ENCODE measurements around the gene POLR2E. TPM values are rescaled to one million over a fixed set of nuclear protein-coding genes. Genes with fewer than 3 reads are reported as not detected.
A peak's percentile ranks its signal among the peaks of the same experiment; 100 is the strongest.

The POLR2E gene
- total and polyA plus RNA-seq, 2 of the 13 experiments (the other 11 are each of a cell fraction or from before 2014, with no cell fraction given) = 140 to 272 TPM

- TF ChIP-seq STAT6 (CRISPR knock-in tag; IDR thresholded peaks at IDR 0.05; ENCODE audit: borderline replicate concordance) (no peak), ZNF264 (CRISPR knock-in tag; IDR thresholded peaks at IDR 0.05) (no peak), ATF7-NPFF (CRISPR knock-in tag; IDR thresholded peaks at IDR 0.05; ENCODE audit: low read depth) (peak; percentile 58; the same call in 1 of the 2 replicates), FOXO1 (CRISPR knock-in tag; IDR thresholded peaks at IDR 0.05) (no peak), EZH2 (conservative IDR thresholded peaks at IDR 0.05; ENCODE audit: low read depth, low read length) (no peak), SP2 (CRISPR knock-in tag; IDR thresholded peaks at IDR 0.05) (peak; percentile 35; the same call in 1 of the 2 replicates), REPIN1 (CRISPR knock-in tag; IDR thresholded peaks at IDR 0.05; ENCODE audit: borderline replicate concordance, low read depth) (no peak), UBTF (CRISPR knock-in tag; IDR thresholded peaks at IDR 0.05) (peak; percentile 65; the same call in 1 of the 2 replicates), NR2F6 (IDR thresholded peaks at IDR 0.05) (no peak), NR2F6 (CRISPR knock-in tag; IDR thresholded peaks at IDR 0.05) (peak; percentile 38; the same call in 1 of the 2 replicates), HNRNPK (IDR thresholded peaks at IDR 0.05; ENCODE audit: low read depth, low read length, poor library complexity, severe bottlenecking) (peak; percentile 60), ZXDC (CRISPR knock-in tag; IDR thresholded peaks at IDR 0.05) (no peak), ZNF775 (CRISPR knock-in tag; IDR thresholded peaks at IDR 0.05; ENCODE audit: borderline replicate concordance) (no peak), SMC3 (IDR thresholded peaks at IDR 0.05; ENCODE audit: low read length) (no peak), ARHGAP35 (CRISPR knock-in tag; IDR thresholded peaks at IDR 0.05; ENCODE audit: borderline replicate concordance) (0 out of 2 replicates have a peak, but pooled peaks have one; percentile 66), CC2D1A (CRISPR knock-in tag; IDR thresholded peaks at IDR 0.05) (no peak), PCBP1 (IDR thresholded peaks at IDR 0.05; ENCODE audit: borderline replicate concordance, low read depth, low read length) (no peak)
These were observed 30.2 kb downstream of the POLR2E start (continued) for GRCh38 chr19:1064661-1065605.
